ENCODE measurements around the gene AGBL1.

- no peak for TF ChIP-seq CTCF (IDR thresholded peaks at IDR 0.05)
- TF ChIP-seq POLR2A (IDR thresholded peaks at IDR 0.05), result no peak
Observed at GRCh38 chr15:86229936-86230335, 150.3 kb downstream of the AGBL1 start.

Measured in prostate gland (tissue), 2 donors.